ENCODE measurements around the gene APLP1. TPM values are rescaled to one million over a fixed set of nuclear protein-coding genes. Genes with fewer than 3 reads are reported as not detected.
"Not testable (repeated sequence)": the region's sequence is repeated elsewhere in the genome, so short reads cannot be mapped to it uniquely, and the experiment has no call there.

The APLP1 gene
- total RNA-seq, 1 donor from 2014 or later: 618 TPM

DNA sequence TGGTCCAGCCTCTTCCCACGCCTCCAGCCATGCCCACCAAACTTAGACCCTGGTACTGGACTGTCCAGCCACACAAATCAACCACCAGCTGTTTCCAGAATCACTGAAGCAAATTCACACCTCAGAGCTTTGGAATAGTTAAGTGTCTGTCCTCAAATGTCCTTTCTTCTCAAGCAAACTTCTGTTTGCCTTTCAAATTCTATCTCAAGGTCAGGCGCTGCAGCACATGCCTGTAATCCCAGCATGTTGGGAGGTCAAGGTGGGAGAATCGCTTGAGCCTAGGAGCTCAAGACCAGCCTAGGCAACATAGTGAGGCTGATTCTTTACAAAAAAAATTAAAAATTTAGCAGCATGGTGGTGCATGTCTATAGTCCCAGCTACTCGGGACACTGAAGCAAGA lies 36.3 kb upstream of the APLP1 start:
- H3K4me1 Mint-ChIP-seq (ENCODE audit: low read depth, unreplicated experiment): peaks cover 3% of the 10 kb centered on the region
- DNase-seq: no peak
- H3K4me3 Mint-ChIP-seq (ENCODE audit: unreplicated experiment): no peak overlapping the region
- peaks cover 9% of the 10 kb centered on the region for H3K9me3 Mint-ChIP-seq (ENCODE audit: unreplicated experiment)
- no peak overlapping the region for H3K27ac Mint-ChIP-seq (ENCODE audit: unreplicated experiment)
- peaks cover 3% of the 10 kb centered on the region for H3K27me3 Mint-ChIP-seq (ENCODE audit: unreplicated experiment)
- H3K36me3 Mint-ChIP-seq (ENCODE audit: unreplicated experiment): no peaks in the 10 kb centered on the region
- TF ChIP-seq, protein P1, sequence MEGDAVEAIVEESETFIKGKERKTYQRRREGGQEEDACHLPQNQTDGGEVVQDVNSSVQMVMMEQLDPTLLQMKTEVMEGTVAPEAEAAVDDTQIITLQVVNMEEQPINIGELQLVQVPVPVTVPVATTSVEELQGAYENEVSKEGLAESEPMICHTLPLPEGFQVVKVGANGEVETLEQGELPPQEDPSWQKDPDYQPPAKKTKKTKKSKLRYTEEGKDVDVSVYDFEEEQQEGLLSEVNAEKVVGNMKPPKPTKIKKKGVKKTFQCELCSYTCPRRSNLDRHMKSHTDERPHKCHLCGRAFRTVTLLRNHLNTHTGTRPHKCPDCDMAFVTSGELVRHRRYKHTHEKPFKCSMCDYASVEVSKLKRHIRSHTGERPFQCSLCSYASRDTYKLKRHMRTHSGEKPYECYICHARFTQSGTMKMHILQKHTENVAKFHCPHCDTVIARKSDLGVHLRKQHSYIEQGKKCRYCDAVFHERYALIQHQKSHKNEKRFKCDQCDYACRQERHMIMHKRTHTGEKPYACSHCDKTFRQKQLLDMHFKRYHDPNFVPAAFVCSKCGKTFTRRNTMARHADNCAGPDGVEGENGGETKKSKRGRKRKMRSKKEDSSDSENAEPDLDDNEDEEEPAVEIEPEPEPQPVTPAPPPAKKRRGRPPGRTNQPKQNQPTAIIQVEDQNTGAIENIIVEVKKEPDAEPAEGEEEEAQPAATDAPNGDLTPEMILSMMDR (IDR thresholded peaks at IDR 0.05; ENCODE audit: partially characterized antibody, unreplicated experiment): no peak

DNA sequence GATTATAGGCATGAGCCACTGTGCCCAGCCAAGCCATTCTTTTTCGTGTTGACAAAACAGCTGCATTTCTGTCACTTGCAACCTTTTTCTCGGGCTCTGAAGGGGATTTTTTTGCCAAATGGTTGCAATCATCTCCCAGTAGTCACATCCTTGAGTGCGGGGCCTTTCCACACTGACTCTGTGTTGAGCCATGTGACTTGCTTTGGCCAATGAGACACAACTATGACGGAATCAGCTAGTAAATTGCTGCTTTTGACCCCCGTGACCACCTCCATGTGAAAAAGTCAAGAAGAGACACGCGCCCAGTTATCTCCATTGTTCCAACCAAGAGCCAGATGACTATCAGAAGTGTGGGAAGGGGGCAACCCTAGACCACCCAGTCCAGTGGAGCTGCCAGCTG lies 34.4 kb upstream of the APLP1 start:
- TF ChIP-seq, protein P1 (IDR thresholded peaks at IDR 0.05; ENCODE audit: partially characterized antibody, unreplicated experiment): no peak
- H3K27ac Mint-ChIP-seq (ENCODE audit: unreplicated experiment): no peak overlapping the region
- no peak for DNase-seq
- no peaks in the 10 kb centered on the region for H3K36me3 Mint-ChIP-seq (ENCODE audit: unreplicated experiment)
- peaks cover 3% of the 10 kb centered on the region for H3K4me1 Mint-ChIP-seq (ENCODE audit: low read depth, unreplicated experiment)
- H3K9me3 Mint-ChIP-seq (ENCODE audit: unreplicated experiment): peaks cover 9% of the 10 kb centered on the region
- H3K4me3 Mint-ChIP-seq (ENCODE audit: unreplicated experiment): no peak overlapping the region
- H3K27me3 Mint-ChIP-seq (ENCODE audit: unreplicated experiment): peaks cover 3% of the 10 kb centered on the region

DNA sequence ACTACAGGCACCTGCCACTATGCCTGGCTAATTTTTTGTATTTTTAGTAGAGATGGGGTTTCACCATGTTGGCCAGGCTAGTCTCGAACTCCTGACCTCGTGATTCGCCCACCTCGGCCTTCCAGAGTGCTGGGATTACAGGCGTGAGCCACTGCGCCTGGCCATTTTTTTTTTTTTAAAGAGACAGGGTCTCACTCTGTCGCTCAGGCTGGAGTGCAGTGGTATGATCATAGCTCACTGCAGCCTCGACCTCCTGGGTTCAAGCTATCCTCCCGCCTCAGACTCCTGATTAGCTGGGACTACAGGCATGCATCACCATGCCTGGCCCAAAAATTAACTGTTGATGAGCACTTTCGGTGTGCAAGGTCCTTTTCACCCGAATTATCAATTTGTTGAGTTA lies 32.3 kb upstream of the APLP1 start:
- H3K4me3 Mint-ChIP-seq (ENCODE audit: unreplicated experiment); DNase-seq; H3K27me3 Mint-ChIP-seq (ENCODE audit: unreplicated experiment); H3K27ac Mint-ChIP-seq (ENCODE audit: unreplicated experiment); H3K9me3 Mint-ChIP-seq (ENCODE audit: unreplicated experiment); H3K4me1 Mint-ChIP-seq (ENCODE audit: low read depth, unreplicated experiment); H3K36me3 Mint-ChIP-seq (ENCODE audit: unreplicated experiment): not testable (repeated sequence)

DNA sequence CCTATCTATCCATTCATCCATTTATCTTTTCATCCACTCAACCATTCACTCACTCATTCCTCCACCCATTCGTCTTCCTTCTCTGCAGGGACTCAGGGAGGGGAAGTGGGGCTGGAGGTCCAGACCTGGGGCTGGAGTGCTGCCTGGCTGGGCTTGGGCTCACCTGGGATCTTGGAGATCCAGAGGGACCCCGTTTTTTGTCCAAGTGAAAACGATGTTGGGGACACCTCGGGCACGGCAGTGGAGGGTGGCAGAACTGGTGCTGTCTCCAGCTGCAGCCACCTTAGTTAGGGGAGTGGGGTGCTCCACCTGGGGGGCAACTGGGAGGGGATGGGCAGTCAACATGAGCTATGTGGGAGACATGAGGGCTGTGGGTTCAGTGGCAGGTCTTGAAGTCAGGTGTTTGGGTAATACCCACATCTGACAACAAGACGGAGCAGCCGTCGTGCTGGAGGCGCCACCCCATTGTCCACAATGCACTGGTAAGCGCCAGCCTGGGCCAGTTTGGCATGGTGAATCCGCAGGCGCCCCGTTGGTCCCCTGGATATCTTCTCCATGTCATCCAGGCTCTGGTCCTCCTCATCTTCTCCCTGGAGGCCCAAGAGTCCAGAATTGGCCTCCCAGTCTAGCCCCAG lies 26.3 kb upstream of the APLP1 start:
- Mint-ChIP-seq H3K4me3 (ENCODE audit: unreplicated experiment) (no peak overlapping the region), H3K36me3 (ENCODE audit: unreplicated experiment) (peaks cover 30% of the 10 kb centered on the region), H3K27me3 (ENCODE audit: unreplicated experiment) (peaks cover 30% of the 10 kb centered on the region), H3K27ac (ENCODE audit: unreplicated experiment) (no peak overlapping the region), H3K4me1 (ENCODE audit: low read depth, unreplicated experiment) (peaks cover 13% of the 10 kb centered on the region), H3K9me3 (ENCODE audit: unreplicated experiment) (peaks cover 18% of the 10 kb centered on the region)
- no peak for DNase-seq
- TF ChIP-seq, protein P1 (IDR thresholded peaks at IDR 0.05; ENCODE audit: partially characterized antibody, unreplicated experiment): no peak

DNA sequence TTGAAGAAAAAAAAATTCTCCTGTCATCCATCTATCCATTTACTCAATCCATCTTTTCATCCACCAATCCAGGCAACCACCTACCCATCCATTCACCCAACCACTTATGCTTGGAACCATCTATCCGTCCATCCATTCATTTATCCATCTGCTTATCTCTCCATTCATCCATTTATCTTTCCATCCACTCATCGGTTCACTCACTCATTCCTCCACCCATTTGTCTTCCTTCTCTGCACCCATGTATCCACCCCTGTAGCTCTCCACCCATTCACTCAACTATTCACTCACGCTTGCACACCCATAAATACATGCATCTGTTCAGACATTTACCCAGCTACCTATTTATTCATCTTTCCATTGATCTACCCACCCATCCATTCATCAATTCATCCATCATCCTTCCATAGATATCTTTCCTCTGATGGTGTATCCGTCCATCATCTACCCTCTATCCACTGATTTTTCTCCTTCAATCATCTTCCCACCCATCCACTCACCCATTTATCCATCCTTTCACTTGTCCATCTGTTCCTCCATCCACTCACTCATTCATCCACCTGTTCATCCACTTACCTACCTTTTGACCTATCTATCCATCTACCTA lies 25.6 kb upstream of the APLP1 start:
- Mint-ChIP-seq H3K9me3 (ENCODE audit: unreplicated experiment) (peaks cover 20% of the 10 kb centered on the region), H3K27ac (ENCODE audit: unreplicated experiment) (no peak overlapping the region), H3K4me3 (ENCODE audit: unreplicated experiment) (no peak overlapping the region), H3K4me1 (ENCODE audit: low read depth, unreplicated experiment) (peaks cover 13% of the 10 kb centered on the region), H3K36me3 (ENCODE audit: unreplicated experiment) (peaks cover 30% of the 10 kb centered on the region), H3K27me3 (ENCODE audit: unreplicated experiment) (peaks cover 30% of the 10 kb centered on the region)
- DNase-seq: no peak
- TF ChIP-seq, protein P1 (IDR thresholded peaks at IDR 0.05; ENCODE audit: partially characterized antibody, unreplicated experiment): no peak

All from glutamatergic neuron (in vitro differentiated cells).